Lower leg skin (tissue), 4 donors: ENCODE measurements around the gene CCDC106. TPM values are rescaled to one million over a fixed set of nuclear protein-coding genes. Genes with fewer than 3 reads are reported as not detected.

Source experiments
- DNase-seq, 2 donors: peaks; one replicate each; pipeline ENCODE4 v3.0.0-alpha.2; 2019; ENCODE audit warnings: low spot score in 2 of 2
- H3K4me3 ChIP-seq: fragments of 200-600 bp; sonication (generic); 2 replicates; pipeline ENCODE4 v1.5.1; 2017; ENCODE audit warnings: mild to moderate bottlenecking, low read depth; ENCODE audit not compliant: poor library complexity, severe bottlenecking
- POLR2A ChIP-seq, 2 donors: fragments of 450-650 bp; IDR thresholded peaks; one replicate each; pipeline ENCODE4 v1.6.1; 2016 to 2017; ENCODE audit warnings: antibody characterized with exemption in 2 of 2, mild to moderate bottlenecking in 1 of 2, moderate library complexity in 1 of 2
- WGBS, 2 donors: methylation state at CpG; one replicate each; pipeline ENCODE4 v1.1.5; 2018; 5-methylcytosine and 5-hydroxymethylcytosine counted together
- intact Hi-C: fragments of 100-400 bp; cut with DNase I; formaldehyde crosslinking; loops from one replicate; pipeline ENCODE4 v1.15.0; 2023; ENCODE audit warnings: low total_unique reads
- total RNA-seq, 4 donors: library from RNA; depleted of rRNA; stranded (reverse); fragments of >200 nt; gene quantifications; one replicate each; pipeline ENCODE4 v1.1.0, GENCODE V29; 2016
- TF ChIP-seq, protein P1 (sequence below), 3 donors: fragments of 450-650 bp; IDR thresholded peaks; one replicate each; pipeline ENCODE4 v1.5.1; 2016; ENCODE audit warnings: antibody characterized with exemption in 3 of 3, mild to moderate bottlenecking in 3 of 3, moderate library complexity in 2 of 3

Gene CCDC106
- total RNA-seq, 4 donors from 2014 or later, result 7.9 to 10.4 (median 8.5) TPM

DNA sequence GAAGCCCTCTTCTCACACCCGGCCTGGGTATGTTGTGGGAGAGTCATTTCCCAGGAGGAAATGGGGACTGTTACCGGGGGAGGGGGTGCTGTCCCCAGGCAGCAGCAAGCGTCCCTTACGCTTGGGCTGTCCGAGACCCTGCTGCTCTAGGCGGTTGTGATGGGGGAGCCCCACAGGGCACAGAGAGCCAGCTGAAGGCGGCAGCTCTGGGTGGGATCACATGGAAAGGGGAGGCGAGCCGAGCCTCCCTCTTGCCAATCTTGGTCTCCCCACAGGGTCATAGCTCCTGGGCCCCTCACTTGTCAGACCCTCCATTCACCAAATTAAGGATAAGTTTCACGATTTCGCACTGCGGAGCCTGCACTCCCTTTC lies 49.0 kb downstream of the CCDC106 start:
- TF ChIP-seq, protein P1, sequence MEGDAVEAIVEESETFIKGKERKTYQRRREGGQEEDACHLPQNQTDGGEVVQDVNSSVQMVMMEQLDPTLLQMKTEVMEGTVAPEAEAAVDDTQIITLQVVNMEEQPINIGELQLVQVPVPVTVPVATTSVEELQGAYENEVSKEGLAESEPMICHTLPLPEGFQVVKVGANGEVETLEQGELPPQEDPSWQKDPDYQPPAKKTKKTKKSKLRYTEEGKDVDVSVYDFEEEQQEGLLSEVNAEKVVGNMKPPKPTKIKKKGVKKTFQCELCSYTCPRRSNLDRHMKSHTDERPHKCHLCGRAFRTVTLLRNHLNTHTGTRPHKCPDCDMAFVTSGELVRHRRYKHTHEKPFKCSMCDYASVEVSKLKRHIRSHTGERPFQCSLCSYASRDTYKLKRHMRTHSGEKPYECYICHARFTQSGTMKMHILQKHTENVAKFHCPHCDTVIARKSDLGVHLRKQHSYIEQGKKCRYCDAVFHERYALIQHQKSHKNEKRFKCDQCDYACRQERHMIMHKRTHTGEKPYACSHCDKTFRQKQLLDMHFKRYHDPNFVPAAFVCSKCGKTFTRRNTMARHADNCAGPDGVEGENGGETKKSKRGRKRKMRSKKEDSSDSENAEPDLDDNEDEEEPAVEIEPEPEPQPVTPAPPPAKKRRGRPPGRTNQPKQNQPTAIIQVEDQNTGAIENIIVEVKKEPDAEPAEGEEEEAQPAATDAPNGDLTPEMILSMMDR (IDR thresholded peaks at IDR 0.05), result no peak
- TF ChIP-seq POLR2A (IDR thresholded peaks at IDR 0.05), result no peak
- no peak overlapping the region for H3K4me3 ChIP-seq
- 89 to 93% methylated on average over 8 to 12 of the region's 12 CpGs for WGBS, 2 donors
- intact Hi-C loops, result no loop called here
- peak in 1 of 2 donors; percentile 68 for DNase-seq

DNA sequence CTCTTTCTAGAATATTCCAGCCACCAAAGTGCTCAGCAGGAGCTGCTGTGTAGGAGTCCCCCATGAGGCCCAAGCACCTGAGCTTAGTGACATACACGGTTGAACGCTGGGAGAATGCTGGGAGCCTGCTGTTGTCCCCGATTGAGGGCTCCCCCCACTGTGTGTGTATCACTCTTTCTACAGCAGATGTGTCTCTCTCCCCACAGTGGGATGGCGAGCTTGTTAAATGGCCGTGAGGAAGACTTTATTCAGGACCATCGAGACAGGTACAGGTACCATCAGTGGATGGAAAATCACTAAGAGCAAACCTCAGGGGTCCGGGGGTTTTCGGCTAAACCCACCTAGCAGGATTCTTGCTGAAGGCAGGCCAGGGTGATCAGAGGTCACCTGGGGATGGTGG lies 49.7 kb downstream of the CCDC106 start:
- 91 to 96% methylated on average over 8 of the region's 8 CpGs for WGBS, 2 donors
- intact Hi-C loops, result no loop called here
- DNase-seq, result peak in 1 of 2 donors; percentile 63
- TF ChIP-seq, protein P1 (IDR thresholded peaks at IDR 0.05), result no peak
- no peak for TF ChIP-seq POLR2A (IDR thresholded peaks at IDR 0.05)
- H3K4me3 ChIP-seq, result no peak overlapping the region

DNA sequence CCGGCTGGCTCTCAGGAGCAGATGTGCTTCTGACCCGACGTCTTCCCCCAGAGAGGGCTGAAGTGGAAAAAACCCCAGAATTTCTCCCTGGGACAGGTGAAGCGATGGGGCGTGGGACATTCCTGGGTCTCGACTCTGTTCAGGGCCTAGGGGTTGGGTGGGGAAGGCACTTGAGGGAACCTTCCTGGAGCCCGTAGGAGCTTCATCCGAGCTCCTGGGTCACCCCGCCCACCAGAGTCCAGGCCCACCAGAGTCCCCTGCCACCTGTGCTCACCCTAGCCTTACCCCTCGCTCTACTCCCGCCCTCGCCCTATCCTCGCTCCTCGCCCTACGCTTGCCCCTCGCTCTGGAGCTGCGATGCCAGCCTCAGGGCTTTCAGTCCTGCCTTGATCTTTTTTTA lies 50.2 kb downstream of the CCDC106 start:
- H3K4me3 ChIP-seq, result no peak overlapping the region
- TF ChIP-seq, protein P1 (IDR thresholded peaks at IDR 0.05), result no peak
- TF ChIP-seq POLR2A (IDR thresholded peaks at IDR 0.05), result no peak
- peak in 1 of 2 donors; percentile 60 for DNase-seq
- intact Hi-C loops, result no loop called here
- WGBS, 2 donors, result 79 to 83% methylated on average over 15 to 17 of the region's 17 CpGs

DNA sequence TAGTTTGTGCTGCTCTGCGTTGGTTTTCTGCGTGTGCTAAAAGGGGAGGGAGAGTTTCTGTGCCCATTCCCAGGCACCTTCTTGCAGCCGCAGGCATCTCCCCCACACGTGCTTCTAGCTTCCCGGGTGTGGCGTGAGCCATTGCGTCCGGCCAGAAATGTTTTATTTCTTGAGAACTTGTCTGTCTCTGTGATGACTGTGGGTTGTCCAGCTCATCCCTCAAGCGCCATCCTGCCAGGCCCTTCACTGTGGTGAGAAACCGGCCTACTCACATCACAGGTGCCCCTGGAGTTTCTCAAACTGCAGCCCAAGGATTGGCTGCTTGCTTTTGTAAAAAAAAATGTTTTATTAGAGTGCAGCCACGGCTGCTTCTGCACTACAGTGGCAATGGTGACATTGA lies 51.2 kb downstream of the CCDC106 start:
- no peak overlapping the region for H3K4me3 ChIP-seq
- TF ChIP-seq POLR2A (IDR thresholded peaks at IDR 0.05), result no peak
- TF ChIP-seq, protein P1 (IDR thresholded peaks at IDR 0.05), result no peak
- DNase-seq, result peak in 1 of 2 donors; percentile 29
- intact Hi-C loops, result no loop called here
- 87 to 88% methylated on average over 11 of the region's 11 CpGs for WGBS, 2 donors

DNA sequence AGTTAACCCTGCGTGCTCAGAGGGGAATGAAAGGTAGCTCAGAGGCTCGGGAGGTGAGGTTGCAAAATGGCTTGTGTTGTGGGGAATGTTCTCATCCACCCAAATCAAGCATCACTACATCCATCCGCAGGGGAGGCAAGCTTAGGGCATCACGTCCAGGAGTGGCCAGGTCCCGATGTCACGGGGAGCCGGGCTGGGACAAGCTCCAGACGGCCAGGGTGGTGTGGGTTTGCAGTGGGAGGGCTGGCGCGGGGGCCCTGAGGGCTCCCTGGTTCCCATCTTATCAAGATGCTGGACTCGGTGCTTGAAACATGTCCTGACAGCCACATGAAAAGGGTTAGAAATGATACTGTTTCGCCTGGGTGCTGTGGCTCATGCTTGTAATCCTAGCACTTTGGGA lies 52.8 kb downstream of the CCDC106 start:
- 83 to 94% methylated on average over 12 of the region's 12 CpGs for WGBS, 2 donors
- no peak overlapping the region for H3K4me3 ChIP-seq
- TF ChIP-seq, protein P1 (IDR thresholded peaks at IDR 0.05), result no peak
- TF ChIP-seq POLR2A (IDR thresholded peaks at IDR 0.05), result no peak
- intact Hi-C loops, result no loop called here
- peak in 1 of 2 donors; percentile 49 for DNase-seq

DNA sequence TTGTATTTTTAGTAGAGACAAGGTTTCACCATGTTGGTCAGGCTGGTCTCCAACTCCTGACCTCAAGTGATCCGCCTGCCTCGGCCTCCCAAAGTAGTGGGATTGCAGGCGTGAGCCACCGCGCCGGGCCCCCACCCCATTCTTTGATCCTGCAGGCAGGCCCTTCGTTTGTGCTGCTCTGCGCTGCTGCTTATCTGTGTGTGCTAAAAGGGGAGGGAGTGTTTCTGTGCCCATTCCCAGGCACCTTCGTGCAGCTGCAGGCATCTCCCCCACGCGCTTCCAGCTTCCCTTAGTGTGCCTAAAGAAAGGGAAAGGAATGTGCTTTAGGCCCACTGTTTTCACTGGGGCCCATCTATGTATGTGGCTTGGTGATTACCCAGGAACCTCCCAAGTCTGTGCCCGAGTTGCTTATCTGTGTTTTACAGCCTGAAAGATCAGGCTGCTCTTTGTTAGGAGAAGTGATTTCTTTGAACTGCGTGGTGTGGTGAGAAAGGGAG lies 54.2 kb downstream of the CCDC106 start:
- 73 to 74% methylated on average over 13 of the region's 13 CpGs for WGBS, 2 donors
- TF ChIP-seq, protein P1 (IDR thresholded peaks at IDR 0.05), result no peak
- TF ChIP-seq POLR2A (IDR thresholded peaks at IDR 0.05), result no peak
- H3K4me3 ChIP-seq, result no peak overlapping the region
- intact Hi-C loops, result no loop called here
- peak in 1 of 2 donors; percentile 59 for DNase-seq
